ENCODE results near the gene MYO10. TPM values are rescaled to one million over a fixed set of nuclear protein-coding genes. Genes with fewer than 3 reads are reported as not detected.

The MYO10 gene
- total RNA-seq, 4 donors from 2014 or later, result 34.7 to 122 (median 71.2) TPM

- Histone ChIP-seq H3K4me1 (peaks cover 0 to 3% (median 0%) of the 10 kb centered on the region in 4 donors), H3K9me3 (no peaks in the 10 kb centered on the region), H3K27me3 (no peaks in the 10 kb centered on the region), H3K27ac (no peak overlapping the region), H3K36me3 (no peaks in the 10 kb centered on the region), H3K4me3 (no peak overlapping the region)
- no peak for DNase-seq
- TF ChIP-seq CTCF (IDR thresholded peaks at IDR 0.05) (no peak), POLR2A (IDR thresholded peaks at IDR 0.05) (no peak)
Measured at GRCh38 chr5:16906255-16906654, 29.8 kb downstream of the MYO10 start.

GRCh38 chr5:16903480-16904300, 32.4 kb downstream of the MYO10 start:
- H3K36me3 ChIP-seq, result no peaks in the 10 kb centered on the region
- H3K9me3 ChIP-seq, result no peaks in the 10 kb centered on the region
- H3K27ac ChIP-seq, result no peak overlapping the region
- H3K4me1 ChIP-seq, result peaks cover 0 to 3% (median 0%) of the 10 kb centered on the region in 4 donors
- no peak for DNase-seq
- TF ChIP-seq CTCF (IDR thresholded peaks at IDR 0.05) (no peak), POLR2A (IDR thresholded peaks at IDR 0.05) (no peak)
- no peak overlapping the region for H3K4me3 ChIP-seq
- no peaks in the 10 kb centered on the region for H3K27me3 ChIP-seq

- H3K4me1 ChIP-seq, result peaks cover 0 to 3% (median under 1%) of the 10 kb centered on the region in 4 donors
- no peaks in the 10 kb centered on the region for H3K27me3 ChIP-seq
- H3K4me3 ChIP-seq, result no peak overlapping the region
- TF ChIP-seq CTCF (IDR thresholded peaks at IDR 0.05) (no peak), POLR2A (IDR thresholded peaks at IDR 0.05) (no peak)
- no peak for DNase-seq
- H3K36me3 ChIP-seq, result no peaks in the 10 kb centered on the region
- H3K9me3 ChIP-seq, result no peaks in the 10 kb centered on the region
- no peak overlapping the region for H3K27ac ChIP-seq
Measured at GRCh38 chr5:16902846-16903245, 33.2 kb downstream of the MYO10 start.

GRCh38 chr5:16901021-16901644, 35.0 kb downstream of the MYO10 start:
- Histone ChIP-seq H3K4me3 (no peak overlapping the region), H3K4me1 (peaks cover 0 to 19% (median 1%) of the 10 kb centered on the region in 4 donors), H3K27ac (no peak overlapping the region), H3K9me3 (no peaks in the 10 kb centered on the region), H3K36me3 (no peaks in the 10 kb centered on the region), H3K27me3 (no peaks in the 10 kb centered on the region)
- no peak for DNase-seq
- no peak for TF ChIP-seq POLR2A (IDR thresholded peaks at IDR 0.05)
- no peak for TF ChIP-seq CTCF (IDR thresholded peaks at IDR 0.05)

DNA sequence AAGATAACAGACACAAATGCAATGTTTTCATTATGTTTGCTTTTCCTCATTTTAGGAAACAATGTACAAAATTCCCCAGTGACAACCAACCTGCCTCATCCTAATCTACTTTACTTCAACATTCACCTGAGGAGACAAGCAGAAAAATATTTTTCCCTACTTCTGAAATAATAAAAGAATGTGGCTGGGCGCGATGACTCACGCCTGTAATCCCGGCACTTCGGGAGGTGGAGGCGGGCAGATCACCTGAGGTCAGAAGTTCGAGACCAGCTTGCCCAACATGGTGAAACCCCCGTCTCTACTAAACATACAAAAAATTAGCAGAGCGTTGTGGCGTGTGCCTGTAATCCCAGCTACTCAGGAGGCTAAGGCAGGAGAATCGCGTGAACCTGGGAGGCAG, 36.9 kb downstream of the MYO10 start:
- no peak overlapping the region for H3K27ac ChIP-seq
- no peaks in the 10 kb centered on the region for H3K27me3 ChIP-seq
- H3K4me1 ChIP-seq, result peaks cover 0 to 32% (median 3%) of the 10 kb centered on the region in 4 donors
- H3K9me3 ChIP-seq, result no peaks in the 10 kb centered on the region
- no peak overlapping the region for H3K4me3 ChIP-seq
- DNase-seq, result no peak
- TF ChIP-seq POLR2A (IDR thresholded peaks at IDR 0.05) (no peak), CTCF (IDR thresholded peaks at IDR 0.05) (no peak)
- no peaks in the 10 kb centered on the region for H3K36me3 ChIP-seq

Measured in Peyer's patch (tissue), 4 donors.